ENCODE results near the gene ARHGDIA.

Gene ARHGDIA

DNA sequence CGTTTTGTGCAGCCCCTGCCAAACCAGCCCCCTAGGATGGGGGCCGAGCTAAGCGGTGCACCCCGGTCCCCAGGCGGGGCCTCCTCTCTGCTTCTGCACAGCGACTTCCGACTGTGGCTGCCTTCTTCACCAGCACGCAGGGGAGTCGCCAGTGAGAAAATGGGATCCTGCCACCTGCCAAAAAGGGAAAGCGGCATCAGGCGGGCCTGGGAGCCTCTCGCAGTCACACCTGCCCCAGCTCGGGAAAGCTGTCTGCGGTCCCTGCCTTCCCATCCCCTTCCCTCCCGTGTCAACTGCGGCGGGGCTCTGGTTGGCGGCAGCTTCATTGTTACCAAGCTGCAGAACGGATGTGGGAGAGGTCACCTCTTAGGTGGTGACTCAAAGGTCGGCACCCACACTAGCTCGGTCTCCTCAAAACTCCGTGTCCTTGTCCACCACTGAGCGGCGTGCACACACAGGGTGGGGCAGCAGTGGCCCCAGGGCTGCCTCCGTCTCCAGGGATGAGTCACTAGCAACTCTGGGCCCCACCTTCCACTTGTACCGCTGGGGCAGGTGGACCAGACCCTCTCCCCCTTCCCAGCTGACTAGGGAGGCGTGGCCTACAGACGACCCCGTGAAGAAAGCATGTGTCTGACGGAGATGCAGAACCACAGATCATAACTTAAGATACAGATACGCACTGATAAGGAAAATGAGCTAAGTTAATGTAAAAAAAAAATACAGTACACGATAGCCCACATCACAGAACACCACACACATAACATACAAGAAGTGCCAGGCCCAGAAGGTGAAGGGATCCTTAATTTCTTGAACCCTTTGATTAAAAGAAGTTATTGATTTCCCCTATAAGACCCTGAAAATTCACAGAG lies 41.5 kb upstream of the ARHGDIA start:
- H3K18ac ChIP-seq (ENCODE audit: low read length), result no peak overlapping the region
- DNase-seq, result peak in 1 of 2 donors; percentile 27
- no peak overlapping the region for H3K27ac ChIP-seq (ENCODE audit: low read depth, low read length)
- H2AFZ ChIP-seq (ENCODE audit: insufficient read depth, low read length, poor library complexity), result no peak overlapping the region
- H3K4ac ChIP-seq (ENCODE audit: low read depth, low read length), result no peak overlapping the region
- no CpG with 5 or more reads among the region's 32 CpGs for WGBS (ENCODE audit: extremely low coverage, insufficient coverage, insufficient read length)
- H3K9ac ChIP-seq (ENCODE audit: low read length), result no peak overlapping the region
- H3K36me3 ChIP-seq (ENCODE audit: control insufficient read depth in 1 of 2, insufficient read depth in 2 of 2, low read length in 2 of 2), result peaks cover 58 to 59% of the 10 kb centered on the region in 2 experiments
- no peaks in the 10 kb centered on the region for H3K27me3 ChIP-seq (ENCODE audit: insufficient read depth, low read length)
- H3K23ac ChIP-seq (ENCODE audit: low read length), result no peak overlapping the region
- H3K4me3 ChIP-seq (ENCODE audit: low read depth, low read length), result no peak overlapping the region
- H2BK120ac ChIP-seq (ENCODE audit: insufficient read depth, low read length, poor library complexity), result no peak overlapping the region
- H4K12ac ChIP-seq (ENCODE audit: low read depth, low read length), result no peak overlapping the region
- H3K79me1 ChIP-seq (ENCODE audit: low read length), result peaks cover 7% of the 10 kb centered on the region
- H4K91ac ChIP-seq (ENCODE audit: low read depth, low read length), result no peak overlapping the region
- no peak overlapping the region for H3K14ac ChIP-seq (ENCODE audit: low read length)
- no peak overlapping the region for H2AK5ac ChIP-seq (ENCODE audit: low read length)
- no peak overlapping the region for H4K8ac ChIP-seq (ENCODE audit: low read depth, low read length)
- no peak overlapping the region for H2BK12ac ChIP-seq (ENCODE audit: low read length)
- no peaks in the 10 kb centered on the region for H3K9me3 ChIP-seq (ENCODE audit: insufficient read depth, low read depth, low read length)
- peaks cover 7% of the 10 kb centered on the region for H3K79me2 ChIP-seq (ENCODE audit: control insufficient read depth, insufficient read depth, low read length, poor library complexity)
- H3K4me2 ChIP-seq (ENCODE audit: low read length), result no peak overlapping the region
- H2BK5ac ChIP-seq (ENCODE audit: low read depth, low read length, poor library complexity), result no peak overlapping the region
- peaks cover 6 to 9% of the 10 kb centered on the region in 2 experiments for H3K4me1 ChIP-seq (ENCODE audit: control insufficient read depth in 1 of 2, insufficient read depth in 2 of 2, low read length in 2 of 2)

DNA sequence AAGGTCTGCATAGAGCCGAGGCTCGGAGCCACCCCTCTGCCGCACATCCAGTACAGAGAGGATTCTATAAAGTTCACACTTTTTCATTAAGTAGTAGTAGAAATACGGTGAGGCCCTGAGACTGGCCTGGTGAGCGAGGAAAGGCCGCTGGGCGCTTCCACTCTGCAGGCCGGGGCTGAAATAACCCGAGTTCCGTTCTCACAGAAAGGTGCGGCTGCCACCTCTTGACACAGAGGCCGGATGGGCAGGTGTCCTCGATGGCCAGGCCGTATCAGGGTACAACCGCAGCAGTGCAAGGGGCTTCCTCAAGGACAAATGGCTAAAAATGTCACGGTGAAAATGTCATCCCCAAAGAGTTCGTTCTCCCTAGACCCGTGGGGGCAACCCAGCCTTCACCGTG lies 40.8 kb upstream of the ARHGDIA start:
- Histone ChIP-seq H3K79me2 (ENCODE audit: control insufficient read depth, insufficient read depth, low read length, poor library complexity) (peaks cover 4% of the 10 kb centered on the region), H4K91ac (ENCODE audit: low read depth, low read length) (no peak overlapping the region), H3K4ac (ENCODE audit: low read depth, low read length) (no peak overlapping the region), H2BK12ac (ENCODE audit: low read length) (no peak overlapping the region), H3K9me3 (ENCODE audit: insufficient read depth, low read depth, low read length) (no peaks in the 10 kb centered on the region), H3K4me1 (ENCODE audit: control insufficient read depth in 1 of 2, insufficient read depth in 2 of 2, low read length in 2 of 2) (peaks cover 6% of the 10 kb centered on the region in 2 experiments), H3K9ac (ENCODE audit: low read length) (no peak overlapping the region), H3K4me2 (ENCODE audit: low read length) (peak overlapping the region; percentile 57), H3K79me1 (ENCODE audit: low read length) (peaks cover 3% of the 10 kb centered on the region), H2AFZ (ENCODE audit: insufficient read depth, low read length, poor library complexity) (no peak overlapping the region), H4K8ac (ENCODE audit: low read depth, low read length) (no peak overlapping the region), H3K27ac (ENCODE audit: low read depth, low read length) (no peak overlapping the region), H2AK5ac (ENCODE audit: low read length) (no peak overlapping the region), H2BK5ac (ENCODE audit: low read depth, low read length, poor library complexity) (no peak overlapping the region), H4K12ac (ENCODE audit: low read depth, low read length) (no peak overlapping the region), H3K27me3 (ENCODE audit: insufficient read depth, low read length) (no peaks in the 10 kb centered on the region), H3K18ac (ENCODE audit: low read length) (no peak overlapping the region), H3K4me3 (ENCODE audit: low read depth, low read length) (no peak overlapping the region), H3K36me3 (ENCODE audit: control insufficient read depth in 1 of 2, insufficient read depth in 2 of 2, low read length in 2 of 2) (peaks cover 65 to 66% of the 10 kb centered on the region in 2 experiments), H2BK120ac (ENCODE audit: insufficient read depth, low read length, poor library complexity) (no peak overlapping the region), H3K23ac (ENCODE audit: low read length) (no peak overlapping the region), H3K14ac (ENCODE audit: low read length) (no peak overlapping the region)
- WGBS (ENCODE audit: extremely low coverage, insufficient coverage, insufficient read length), result no CpG with 5 or more reads among the region's 19 CpGs
- DNase-seq, result no peak

DNA sequence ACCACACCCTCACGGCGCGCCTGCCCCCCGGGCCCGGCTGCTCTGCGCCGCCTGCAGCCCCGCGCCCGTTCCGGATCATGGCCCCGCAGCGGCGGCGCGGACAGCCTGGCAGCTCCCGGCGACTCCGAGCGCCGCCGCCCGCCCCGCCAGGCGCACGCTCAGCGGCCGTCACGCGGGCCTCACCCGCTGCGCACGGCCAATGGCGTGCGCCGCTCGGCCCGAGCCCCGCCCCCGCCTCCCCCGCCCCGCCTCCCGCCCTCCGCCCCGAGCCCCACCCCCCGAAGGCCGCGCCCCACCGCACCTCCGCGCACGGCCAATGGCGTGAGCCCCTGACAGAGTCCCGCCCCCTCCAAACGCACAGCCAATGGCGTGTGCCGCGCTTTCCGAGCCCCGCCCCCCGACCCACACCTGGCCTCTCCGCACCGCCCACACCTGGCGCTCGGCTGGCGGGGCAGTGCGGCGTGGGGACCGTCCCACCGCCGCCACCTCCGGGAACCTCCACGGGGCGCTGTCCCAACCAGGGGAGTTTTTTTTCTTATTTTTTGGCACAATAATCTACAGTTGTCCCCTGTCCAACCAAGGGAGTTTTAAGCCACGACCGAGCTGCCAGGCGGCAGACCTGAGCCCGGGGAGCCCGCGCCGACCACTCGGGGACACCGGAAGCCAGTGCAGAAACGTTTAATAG lies 40.3 kb upstream of the ARHGDIA start, which contains the start of gene PCYT2:
Gene PCYT2 (minus strand): TSS at position 123 of the 685 bp plus-strand sequence. CDS start 44 bp downstream, at position 79.
- peak within 1 kb of the TSS; percentile 79 for H3K9ac ChIP-seq (ENCODE audit: low read length)
- H4K12ac ChIP-seq (ENCODE audit: low read depth, low read length), result peak within 1 kb of the TSS; percentile 32
- H3K9me3 ChIP-seq (ENCODE audit: insufficient read depth, low read depth, low read length), result no peaks in the 10 kb centered on the region
- H3K27ac ChIP-seq (ENCODE audit: low read depth, low read length), result peak within 1 kb of the TSS; percentile 48
- H4K91ac ChIP-seq (ENCODE audit: low read depth, low read length), result peak within 1 kb of the TSS; percentile 67
- peaks cover 70 to 71% of the 10 kb centered on the region in 2 experiments for H3K36me3 ChIP-seq (ENCODE audit: control insufficient read depth in 1 of 2, insufficient read depth in 2 of 2, low read length in 2 of 2)
- no CpG with 5 or more reads among the region's 84 CpGs for WGBS (ENCODE audit: extremely low coverage, insufficient coverage, insufficient read length)
- H3K4ac ChIP-seq (ENCODE audit: low read depth, low read length), result peak within 1 kb of the TSS; percentile 11
- peak within 1 kb of the TSS; percentile 46 for H2BK5ac ChIP-seq (ENCODE audit: low read depth, low read length, poor library complexity)
- peak within 1 kb of the TSS; percentile 72 for H3K14ac ChIP-seq (ENCODE audit: low read length)
- peak within 1 kb of the TSS; percentile 76 for H3K18ac ChIP-seq (ENCODE audit: low read length)
- H3K27me3 ChIP-seq (ENCODE audit: insufficient read depth, low read length), result no peaks in the 10 kb centered on the region
- peak within 1 kb of the TSS; percentile 59 for H2BK120ac ChIP-seq (ENCODE audit: insufficient read depth, low read length, poor library complexity)
- H2AK5ac ChIP-seq (ENCODE audit: low read length), result peak within 1 kb of the TSS; percentile 69
- peaks cover 3% of the 10 kb centered on the region for H3K79me1 ChIP-seq (ENCODE audit: low read length)
- peak within 1 kb of the TSS; percentile 54 for H2AFZ ChIP-seq (ENCODE audit: insufficient read depth, low read length, poor library complexity)
- H3K79me2 ChIP-seq (ENCODE audit: control insufficient read depth, insufficient read depth, low read length, poor library complexity), result peaks cover 4% of the 10 kb centered on the region
- H3K4me2 ChIP-seq (ENCODE audit: low read length), result peak within 1 kb of the TSS; percentile 95
- peaks cover 6% of the 10 kb centered on the region in 2 experiments for H3K4me1 ChIP-seq (ENCODE audit: control insufficient read depth in 1 of 2, insufficient read depth in 2 of 2, low read length in 2 of 2)
- H3K4me3 ChIP-seq (ENCODE audit: low read depth, low read length), result peak within 1 kb of the TSS; percentile 94
- DNase-seq, result peak; percentile 88 to 93
- no peak within 1 kb of the TSS for H2BK12ac ChIP-seq (ENCODE audit: low read length)
- no peak within 1 kb of the TSS for H3K23ac ChIP-seq (ENCODE audit: low read length)
- H4K8ac ChIP-seq (ENCODE audit: low read depth, low read length), result peak within 1 kb of the TSS; percentile 43

DNA sequence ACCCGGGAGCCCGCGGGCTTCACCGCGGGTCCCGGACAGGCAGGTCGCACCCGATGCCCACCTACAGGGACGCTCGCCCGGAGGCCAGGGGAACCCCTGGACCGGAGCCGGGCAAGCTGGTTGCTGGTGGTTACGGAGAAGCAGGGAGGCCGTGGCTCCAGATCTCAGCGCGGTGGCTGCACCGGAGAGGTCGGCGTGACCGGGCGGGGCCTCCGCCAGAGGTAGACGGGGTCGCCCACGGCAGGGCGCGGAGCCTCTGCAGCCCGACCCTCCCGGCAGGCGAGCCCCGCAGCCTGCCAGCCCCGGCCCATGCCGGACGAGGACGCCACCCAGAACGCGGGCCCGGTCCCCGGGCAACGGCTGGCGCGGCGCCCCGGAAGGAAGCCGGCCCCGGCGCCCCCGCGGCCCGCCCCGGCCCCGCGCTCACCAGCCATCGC lies 39.7 kb upstream of the ARHGDIA start:
- no peak overlapping the region for H2BK12ac ChIP-seq (ENCODE audit: low read length)
- no CpG with 5 or more reads among the region's 55 CpGs for WGBS (ENCODE audit: extremely low coverage, insufficient coverage, insufficient read length)
- no peak overlapping the region for H3K4ac ChIP-seq (ENCODE audit: low read depth, low read length)

More for the DNA sequence above, 39.7 kb upstream of the ARHGDIA start:
- H3K14ac ChIP-seq (ENCODE audit: low read length), result peak overlapping the region; percentile 72
- H2AK5ac ChIP-seq (ENCODE audit: low read length), result peak overlapping the region; percentile 69
- H2AFZ ChIP-seq (ENCODE audit: insufficient read depth, low read length, poor library complexity), result peak overlapping the region; percentile 54
- H3K9ac ChIP-seq (ENCODE audit: low read length), result peak overlapping the region; percentile 79
- H3K4me3 ChIP-seq (ENCODE audit: low read depth, low read length), result peak overlapping the region; percentile 94
- peak overlapping the region; percentile 46 for H2BK5ac ChIP-seq (ENCODE audit: low read depth, low read length, poor library complexity)
- H3K4me1 ChIP-seq (ENCODE audit: control insufficient read depth in 1 of 2, insufficient read depth in 2 of 2, low read length in 2 of 2), result peaks cover 6% of the 10 kb centered on the region in 2 experiments
- no peak for DNase-seq
- peak overlapping the region; percentile 76 for H3K18ac ChIP-seq (ENCODE audit: low read length)
- peak overlapping the region; percentile 48 for H3K27ac ChIP-seq (ENCODE audit: low read depth, low read length)
- peaks cover 74 to 75% of the 10 kb centered on the region in 2 experiments for H3K36me3 ChIP-seq (ENCODE audit: control insufficient read depth in 1 of 2, insufficient read depth in 2 of 2, low read length in 2 of 2)
- H3K23ac ChIP-seq (ENCODE audit: low read length), result no peak overlapping the region
- peak overlapping the region; percentile 59 for H2BK120ac ChIP-seq (ENCODE audit: insufficient read depth, low read length, poor library complexity)
- peak overlapping the region; percentile 67 for H4K91ac ChIP-seq (ENCODE audit: low read depth, low read length)
- no peaks in the 10 kb centered on the region for H3K27me3 ChIP-seq (ENCODE audit: insufficient read depth, low read length)
- H4K8ac ChIP-seq (ENCODE audit: low read depth, low read length), result peak overlapping the region; percentile 43
- no peaks in the 10 kb centered on the region for H3K9me3 ChIP-seq (ENCODE audit: insufficient read depth, low read depth, low read length)
- H3K79me1 ChIP-seq (ENCODE audit: low read length), result peaks cover 3% of the 10 kb centered on the region
- H3K79me2 ChIP-seq (ENCODE audit: control insufficient read depth, insufficient read depth, low read length, poor library complexity), result peaks cover 4% of the 10 kb centered on the region
- peak overlapping the region; percentile 32 for H4K12ac ChIP-seq (ENCODE audit: low read depth, low read length)
- H3K4me2 ChIP-seq (ENCODE audit: low read length), result peak overlapping the region; percentile 95
